ENCODE measurements around the gene EDN1.

Gene EDN1

GRCh38 chr6:12298995-12299394 lies 8.8 kb downstream of the EDN1 start:
- no peak overlapping the region for H3K4me3 ChIP-seq (ENCODE audit: low read length)
- TF ChIP-seq CTCF (conservative IDR thresholded peaks at IDR 0.05; ENCODE audit: low read depth, low read length), result no peak
- DNase-seq (ENCODE audit: low read depth), result no peak

- TF ChIP-seq CTCF (conservative IDR thresholded peaks at IDR 0.05; ENCODE audit: low read depth, low read length), result no peak
- no peak for DNase-seq (ENCODE audit: low read depth)
- no peak overlapping the region for H3K4me3 ChIP-seq (ENCODE audit: low read length)
Measured at GRCh38 chr6:12301018-12301417, 10.9 kb downstream of the EDN1 start.

GRCh38 chr6:12304487-12304886 lies 14.3 kb downstream of the EDN1 start:
- H3K4me3 ChIP-seq (ENCODE audit: low read length), result no peak overlapping the region
- no peak for TF ChIP-seq CTCF (conservative IDR thresholded peaks at IDR 0.05; ENCODE audit: low read depth, low read length)
- no peak for DNase-seq (ENCODE audit: low read depth)

GRCh38 chr6:12309070-12309469 lies 18.9 kb downstream of the EDN1 start:
- no peak overlapping the region for H3K4me3 ChIP-seq (ENCODE audit: low read length)
- DNase-seq (ENCODE audit: low read depth), result no peak
- TF ChIP-seq CTCF (conservative IDR thresholded peaks at IDR 0.05; ENCODE audit: low read depth, low read length), result no peak

- no peak for TF ChIP-seq CTCF (conservative IDR thresholded peaks at IDR 0.05; ENCODE audit: low read depth, low read length)
- DNase-seq (ENCODE audit: low read depth), result no peak
- no peak overlapping the region for H3K4me3 ChIP-seq (ENCODE audit: low read length)
Measured at GRCh38 chr6:12311106-12311505, 20.9 kb downstream of the EDN1 start.

- no peak overlapping the region for H3K4me3 ChIP-seq (ENCODE audit: low read length)
- no peak for DNase-seq (ENCODE audit: low read depth)
- no peak for TF ChIP-seq CTCF (conservative IDR thresholded peaks at IDR 0.05; ENCODE audit: low read depth, low read length)
Measured at GRCh38 chr6:12312736-12313135, 22.6 kb downstream of the EDN1 start.

GRCh38 chr6:12313306-12313991 lies 23.3 kb downstream of the EDN1 start:
- DNase-seq (ENCODE audit: low read depth), result no peak
- no peak overlapping the region for H3K4me3 ChIP-seq (ENCODE audit: low read length)
- no peak for TF ChIP-seq CTCF (conservative IDR thresholded peaks at IDR 0.05; ENCODE audit: low read depth, low read length)
